GM21717 (cell line): Measurements from ENCODE around the gene MRGPRX2.

Experiments used
- ATAC-seq: cut with Tn5 transposase; IDR thresholded peaks from one replicate; pipeline ENCODE4 v1.9.1; 2021; ENCODE audit warnings: mild to moderate bottlenecking, moderate library complexity; ENCODE audit not compliant: unreplicated experiment

The MRGPRX2 gene

DNA sequence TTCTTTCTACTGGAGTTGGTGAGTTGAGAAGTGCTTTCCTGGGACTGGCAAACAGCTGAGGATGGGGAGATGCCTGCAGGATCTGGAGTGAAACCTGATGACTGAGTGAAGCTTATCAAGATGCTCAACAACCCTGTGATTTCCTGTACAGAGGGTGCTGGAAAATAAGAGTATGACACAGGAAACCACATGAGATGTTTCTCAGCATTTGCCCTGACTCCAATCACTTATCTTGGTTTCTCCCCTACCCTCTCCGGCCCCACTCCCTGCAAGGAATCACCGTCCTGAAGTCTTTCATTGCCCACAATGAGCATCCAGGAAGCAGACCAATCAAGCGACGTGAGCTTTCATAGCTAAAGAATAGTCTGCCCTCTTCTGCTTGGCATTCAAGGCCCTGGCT, at the start of gene MRGPRX2:
TSS of gene MRGPRX2 (minus strand) at position 89 of the 400 bp plus-strand sequence. CDS start 4,315 bp downstream, outside the sequence.
- no peak for ATAC-seq

DNA sequence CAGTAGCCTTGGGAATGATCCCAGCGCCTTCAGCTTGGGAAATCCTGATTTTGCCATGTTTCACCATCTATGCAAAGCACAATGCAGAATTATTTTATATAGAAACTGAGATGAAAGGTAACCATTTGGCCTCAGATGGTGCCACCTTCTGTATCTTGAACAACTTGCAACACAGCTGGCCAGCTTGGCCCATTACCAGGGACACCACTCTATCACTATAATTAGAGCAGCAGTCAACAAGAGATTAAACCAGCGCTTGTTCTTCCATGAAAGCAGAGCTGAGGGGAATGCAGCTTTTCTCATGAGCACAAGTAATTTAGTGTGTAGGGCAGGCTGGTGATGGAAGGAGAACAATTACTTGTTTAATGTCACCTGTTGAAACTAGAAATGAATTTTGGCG, 49.8 kb upstream of the MRGPRX2 start:
- ATAC-seq = no peak

DNA sequence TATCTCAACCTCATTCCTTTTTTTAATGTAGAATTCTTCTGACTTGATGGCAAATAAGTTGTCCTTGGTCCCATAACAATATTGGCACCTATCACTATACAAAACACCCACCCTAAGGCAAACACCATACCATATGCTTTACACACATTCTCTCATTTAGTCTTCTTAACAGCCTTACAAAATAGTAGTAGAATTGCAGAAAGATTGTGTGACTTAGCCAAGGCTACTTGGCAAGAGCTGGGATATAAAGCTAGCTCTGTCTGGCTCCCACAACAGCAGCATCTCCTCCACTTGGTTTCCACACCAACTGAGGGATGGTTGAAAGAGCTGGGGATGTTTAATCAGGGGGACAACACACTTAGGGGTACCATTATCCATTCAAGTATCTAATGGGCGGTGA, 46.6 kb upstream of the MRGPRX2 start:
- no peak for ATAC-seq

DNA sequence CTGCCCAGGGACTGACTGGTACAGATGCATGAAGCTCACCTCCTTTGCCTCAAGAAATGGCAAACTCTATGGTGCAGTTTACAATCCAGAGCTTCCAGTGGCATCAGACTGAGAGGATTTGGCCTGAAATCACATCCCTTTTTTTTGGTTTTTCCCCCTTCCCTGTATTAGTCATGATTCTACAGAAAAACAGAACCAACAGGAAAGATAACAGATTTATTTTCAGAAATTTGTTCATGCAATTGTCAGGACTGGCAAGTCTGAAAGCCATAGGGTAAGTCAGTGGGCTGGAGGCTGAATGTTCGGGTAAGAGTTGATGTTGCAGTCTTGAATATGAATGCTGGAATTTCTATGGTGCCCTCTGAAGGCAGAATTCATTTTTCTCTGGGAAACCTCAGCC, 44.5 kb upstream of the MRGPRX2 start:
- ATAC-seq = no peak

DNA sequence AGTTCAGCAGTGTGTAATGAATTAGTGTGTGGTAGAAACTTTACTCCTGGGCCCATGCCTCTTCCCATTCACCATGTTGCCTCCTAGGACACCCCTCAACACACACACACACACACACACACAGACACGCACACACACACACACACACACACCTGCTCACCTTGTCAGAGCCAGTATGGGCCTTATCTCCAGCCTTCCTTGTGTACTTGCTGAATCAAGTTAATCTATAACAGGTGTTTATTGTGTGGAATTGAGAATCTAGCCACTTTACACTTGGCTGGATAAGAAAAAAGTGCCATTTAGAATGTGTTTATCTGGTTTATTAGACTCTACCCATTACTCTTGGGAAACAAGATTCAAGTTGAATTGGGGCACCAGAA, 42.0 kb upstream of the MRGPRX2 start:
- ATAC-seq = no peak

DNA sequence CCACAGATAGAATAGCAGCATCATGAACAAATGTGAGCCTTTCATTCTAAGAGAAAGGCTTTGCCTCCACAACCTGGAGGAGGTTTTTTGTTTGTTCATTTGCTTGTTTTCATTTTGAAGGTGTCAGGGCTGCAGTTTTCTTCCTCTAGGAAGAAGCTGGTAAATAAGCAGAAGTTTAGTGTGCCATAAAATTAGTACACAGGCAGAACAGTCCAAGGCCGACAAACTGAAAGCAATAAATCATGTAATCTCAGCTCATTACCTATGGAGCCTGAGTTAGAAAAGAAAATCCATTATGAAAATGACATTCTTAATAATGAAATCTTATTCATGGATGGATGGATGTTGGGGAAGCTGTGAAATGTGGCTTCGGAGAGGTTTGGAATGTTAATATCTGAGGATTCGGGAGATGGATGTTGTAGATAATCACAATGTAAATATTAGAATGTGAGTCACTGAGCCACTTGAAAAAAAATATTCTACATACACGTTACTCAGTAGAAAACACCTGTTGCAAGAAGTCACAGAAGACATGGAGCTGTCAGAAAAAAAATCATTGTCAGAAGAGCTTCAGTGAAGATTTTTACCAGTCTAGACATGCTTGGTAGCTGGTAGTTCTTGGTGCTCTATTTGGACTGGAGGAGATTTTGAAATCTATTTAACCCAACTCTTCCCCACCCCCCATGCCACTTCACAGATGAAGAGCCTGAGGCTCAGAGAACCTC, 41.4 kb upstream of the MRGPRX2 start:
- no peak for ATAC-seq

DNA sequence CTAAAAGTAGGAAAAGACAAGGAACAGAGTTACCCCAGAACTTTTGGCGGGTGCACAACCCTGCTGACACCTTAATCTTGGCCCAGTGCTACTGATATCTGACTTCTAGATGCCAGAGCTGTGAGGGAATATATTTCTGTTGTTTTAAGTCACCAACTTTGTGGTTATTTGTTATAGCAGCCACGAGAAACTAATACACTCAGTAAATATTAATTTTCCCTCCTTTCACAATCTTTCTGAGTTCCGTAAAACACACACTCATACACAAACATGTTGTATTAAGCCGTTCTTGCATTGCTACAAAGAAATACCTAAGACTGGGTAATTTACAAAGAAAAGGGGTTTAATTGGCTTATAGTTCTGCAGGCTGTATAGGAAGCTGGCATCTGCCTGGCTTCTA, 40.4 kb upstream of the MRGPRX2 start:
- ATAC-seq = no peak

DNA sequence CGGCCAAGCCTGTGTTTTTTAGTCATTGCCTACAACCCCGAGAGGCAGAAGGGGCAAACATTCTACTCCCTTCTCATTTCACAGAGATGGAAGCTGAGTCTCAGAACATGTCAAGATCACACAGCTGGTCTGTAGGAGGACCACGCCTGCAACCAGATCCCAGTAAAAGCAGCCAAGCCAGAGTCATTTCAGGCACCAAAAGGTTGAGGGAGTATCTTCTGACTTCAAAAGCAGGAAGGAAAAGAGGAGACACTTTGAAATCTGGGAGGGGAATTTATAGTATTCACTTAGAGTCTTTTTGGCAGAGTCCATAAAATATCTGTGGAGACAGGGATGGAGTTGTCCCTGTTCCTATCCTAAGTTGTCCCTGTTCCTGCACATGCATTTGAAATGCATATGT, 38.6 kb upstream of the MRGPRX2 start:
- ATAC-seq = no peak

DNA sequence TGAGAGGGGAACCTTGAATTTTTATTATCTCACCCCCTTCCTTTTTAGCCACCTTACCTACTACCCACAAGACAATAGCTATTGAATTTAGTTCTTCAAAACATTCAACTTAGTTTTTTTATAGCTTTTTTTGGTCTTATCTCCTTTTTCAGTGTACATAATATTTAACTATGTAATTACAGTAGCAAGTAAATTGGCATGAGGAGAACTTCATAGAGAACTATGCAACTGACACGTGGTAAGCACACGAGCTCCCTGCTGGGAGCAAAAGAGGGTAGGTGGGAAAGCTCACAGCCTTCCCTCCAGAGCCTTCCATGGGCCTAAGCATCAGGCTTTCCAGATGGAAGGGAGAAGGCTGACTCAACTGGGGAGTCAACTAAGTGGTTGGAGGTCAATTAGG, 34.3 kb upstream of the MRGPRX2 start:
- ATAC-seq = no peak

DNA sequence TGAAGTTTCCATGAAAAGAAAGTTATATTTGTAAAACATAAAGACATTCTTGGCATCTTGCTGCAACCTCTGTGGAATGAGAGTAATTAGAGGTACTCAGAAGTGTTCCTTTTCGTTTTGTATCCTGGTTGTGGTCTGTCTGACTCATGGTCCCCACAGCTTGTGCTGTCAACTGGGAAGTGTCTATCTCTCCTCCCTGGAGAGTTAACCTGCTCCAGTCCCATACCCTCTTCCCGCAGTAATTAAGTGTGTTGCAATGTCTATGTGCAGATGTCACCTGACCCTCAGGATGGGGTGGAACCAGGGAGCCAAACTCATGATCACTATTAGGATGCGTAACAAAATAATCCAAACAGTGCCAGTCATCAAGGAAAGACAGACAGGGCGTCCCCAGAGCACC, 33.5 kb upstream of the MRGPRX2 start:
- ATAC-seq = no peak

DNA sequence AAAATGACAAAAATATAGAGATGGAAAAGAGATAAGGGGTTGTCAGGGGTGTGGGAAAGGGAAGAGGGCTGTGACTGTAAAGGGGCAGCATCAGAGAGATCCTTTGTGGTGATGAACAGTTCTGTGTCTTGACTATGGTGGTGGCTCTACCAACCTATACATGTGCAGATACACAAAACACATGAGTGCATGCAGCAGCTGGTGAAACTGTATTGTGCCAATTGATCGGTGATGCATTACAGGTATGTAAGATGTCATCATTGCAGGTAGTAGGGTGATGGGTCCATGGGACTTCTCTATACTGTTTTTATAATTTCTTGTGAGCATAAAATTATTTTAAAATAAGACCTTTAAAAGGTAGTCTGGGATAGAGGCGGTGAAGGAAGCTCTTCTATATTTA, 32.3 kb upstream of the MRGPRX2 start:
- ATAC-seq = no peak

DNA sequence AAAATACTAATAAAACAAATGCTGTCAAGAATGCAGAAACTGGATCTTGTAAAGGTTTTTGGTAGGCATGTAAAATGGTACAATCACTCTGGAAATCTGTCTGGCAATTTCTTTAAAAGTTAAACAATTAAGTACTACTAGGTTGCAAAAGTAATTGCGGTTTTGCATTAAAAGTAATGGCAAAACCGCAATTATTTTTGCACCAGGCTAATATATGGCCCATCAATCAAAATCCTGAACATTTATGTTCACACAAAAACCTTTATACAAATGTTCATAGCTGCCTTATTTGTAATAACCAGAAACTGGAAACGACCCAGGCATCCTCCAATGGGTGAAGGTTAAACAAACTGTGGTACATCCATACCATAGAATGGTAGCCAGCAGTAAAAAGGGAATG, 31.8 kb upstream of the MRGPRX2 start:
- ATAC-seq = no peak

DNA sequence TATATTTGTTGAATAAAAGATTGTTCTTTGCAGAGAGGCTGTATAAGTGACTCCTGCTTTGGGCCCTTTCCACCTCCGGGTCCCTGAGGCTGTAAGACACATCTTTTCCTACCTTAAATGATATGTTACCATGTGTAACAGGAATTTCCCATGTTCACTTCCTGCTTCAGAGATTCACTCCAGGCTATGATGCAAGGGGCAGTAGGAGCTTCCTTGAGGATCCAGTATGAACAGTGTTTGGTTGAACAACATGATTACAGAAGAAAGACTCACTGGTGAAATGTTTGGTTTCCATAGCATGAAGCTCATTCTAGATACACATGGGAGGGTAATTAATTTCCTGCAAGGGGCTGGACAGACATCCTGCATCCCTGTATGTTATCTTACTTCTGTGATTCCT, 30.8 kb upstream of the MRGPRX2 start:
- no peak for ATAC-seq

DNA sequence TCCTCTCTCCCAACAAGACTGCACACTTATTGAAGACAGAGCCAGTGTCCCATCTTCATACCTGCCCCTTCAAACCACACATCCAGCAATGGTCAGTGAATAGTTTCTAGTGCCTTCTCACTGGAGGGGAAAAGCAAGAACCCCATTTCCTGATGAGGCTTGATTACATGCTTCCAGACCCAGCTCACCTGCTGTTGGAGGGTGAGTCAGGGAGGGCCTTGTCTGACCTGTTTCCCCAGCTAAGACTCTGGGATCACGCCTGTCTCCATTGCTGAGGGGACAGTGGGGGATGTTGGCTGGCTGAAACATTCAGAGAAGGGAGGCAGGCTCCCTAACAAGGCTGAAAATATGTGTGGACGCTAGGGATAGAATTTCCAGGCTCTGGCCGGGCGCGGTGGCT, 28.9 kb upstream of the MRGPRX2 start:
- ATAC-seq = no peak

DNA sequence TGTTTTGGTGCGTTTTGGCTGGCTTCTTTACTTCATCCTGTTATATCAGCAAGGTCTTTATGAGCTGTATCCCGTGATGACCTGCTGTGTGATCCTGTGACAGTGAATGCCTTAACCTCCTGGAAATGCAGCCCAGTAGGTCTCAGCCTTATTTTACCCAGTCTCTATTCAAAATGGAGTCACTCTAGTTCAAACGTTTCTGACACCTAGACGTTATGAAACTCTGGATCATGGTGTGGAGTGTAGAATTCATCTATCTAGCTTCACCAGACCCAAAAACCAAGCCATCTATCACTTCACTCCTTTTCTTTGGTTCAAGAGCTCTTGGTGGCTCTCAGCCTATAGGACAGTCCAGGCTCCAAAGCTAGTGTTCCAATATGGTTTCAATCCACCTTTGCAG, 28.3 kb upstream of the MRGPRX2 start:
- no peak for ATAC-seq

DNA sequence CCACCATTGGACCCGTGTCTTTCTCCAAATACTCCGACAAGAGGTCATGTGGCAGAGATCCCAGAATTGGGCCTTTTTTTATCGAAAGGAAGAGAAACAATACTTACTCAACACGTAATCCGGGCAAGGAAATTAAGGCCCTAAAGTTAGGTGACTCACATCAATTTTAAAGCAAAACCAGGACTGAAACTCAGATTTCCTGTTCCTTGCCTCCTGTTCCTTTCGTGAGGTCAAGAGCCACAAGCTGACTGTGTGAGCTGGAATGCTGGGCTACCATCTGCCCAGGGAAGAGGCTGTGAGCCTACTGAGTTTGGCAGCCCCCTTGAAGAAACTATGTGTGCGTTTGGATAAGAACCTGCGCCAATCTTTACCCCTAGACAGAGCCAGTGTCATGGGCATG, 27.1 kb upstream of the MRGPRX2 start:
- no peak for ATAC-seq

DNA sequence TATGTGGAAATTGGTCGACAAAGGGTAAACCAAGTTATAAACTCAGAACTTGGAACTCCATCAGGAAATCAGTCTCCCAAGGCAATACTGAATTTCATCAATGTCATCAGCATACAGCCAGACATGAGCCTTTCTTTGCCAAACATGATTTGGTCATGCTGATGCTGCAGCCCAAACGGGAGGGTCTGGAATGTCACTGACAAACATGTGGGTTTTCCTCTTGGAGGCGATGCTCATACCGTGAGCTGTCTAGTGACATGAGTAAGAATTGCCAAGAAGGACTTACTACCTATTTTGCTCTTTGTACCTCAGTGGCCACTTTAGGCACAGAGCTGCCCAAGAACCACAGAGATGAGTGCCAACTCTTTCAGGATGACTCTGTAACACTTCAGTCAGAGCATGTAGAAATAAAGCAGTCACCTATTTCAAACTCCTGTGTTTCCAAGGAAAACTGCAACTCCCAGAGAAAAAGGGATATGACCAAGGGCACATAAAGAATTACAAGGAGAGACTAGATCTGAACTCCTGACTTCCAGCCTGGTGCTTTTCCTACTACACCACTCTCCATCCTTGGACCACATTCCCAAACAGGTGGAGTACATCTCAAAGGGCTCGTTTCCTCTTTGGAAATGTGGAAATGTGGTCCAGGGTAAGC, 24.3 kb upstream of the MRGPRX2 start:
- ATAC-seq = no peak

DNA sequence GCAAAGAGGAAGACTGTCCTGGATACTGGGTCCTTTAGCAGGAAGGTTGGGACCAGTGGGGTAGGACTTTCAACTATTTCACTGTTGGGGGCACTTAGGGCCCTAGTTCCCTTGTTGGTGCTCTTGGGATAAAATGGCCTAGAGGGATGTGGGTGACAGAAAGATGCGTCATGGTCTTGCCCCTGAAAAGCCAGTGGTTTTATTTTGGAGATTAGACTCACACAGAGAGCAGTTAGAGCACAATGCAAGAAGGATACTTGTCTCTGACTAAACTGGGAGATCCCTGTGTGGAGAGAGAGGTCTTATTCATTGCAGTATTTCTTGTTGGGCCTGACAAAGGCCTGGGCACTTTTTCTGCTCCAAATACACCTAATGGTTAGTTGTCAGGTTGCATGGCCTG, 22.6 kb upstream of the MRGPRX2 start:
- ATAC-seq = no peak

DNA sequence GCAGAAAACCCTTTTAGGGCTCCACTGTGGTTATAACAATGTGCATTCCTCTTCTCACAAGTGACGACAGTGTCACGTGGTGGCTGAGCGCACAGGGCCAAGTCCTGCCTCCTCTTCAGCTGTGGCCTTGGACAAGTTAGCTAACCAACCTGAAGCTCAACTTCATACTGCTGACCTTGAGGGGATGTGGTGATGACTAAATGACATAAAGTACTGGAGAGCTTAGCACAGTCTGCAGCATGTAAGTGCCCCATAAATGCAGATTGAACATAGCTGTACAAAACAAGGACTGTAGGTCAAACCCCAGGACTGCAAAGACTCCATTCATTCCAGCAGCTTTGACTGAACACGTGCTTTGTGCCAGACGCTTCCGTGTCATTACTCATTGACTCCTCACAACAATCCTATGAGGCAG, 20.1 kb upstream of the MRGPRX2 start:
- ATAC-seq = no peak

DNA sequence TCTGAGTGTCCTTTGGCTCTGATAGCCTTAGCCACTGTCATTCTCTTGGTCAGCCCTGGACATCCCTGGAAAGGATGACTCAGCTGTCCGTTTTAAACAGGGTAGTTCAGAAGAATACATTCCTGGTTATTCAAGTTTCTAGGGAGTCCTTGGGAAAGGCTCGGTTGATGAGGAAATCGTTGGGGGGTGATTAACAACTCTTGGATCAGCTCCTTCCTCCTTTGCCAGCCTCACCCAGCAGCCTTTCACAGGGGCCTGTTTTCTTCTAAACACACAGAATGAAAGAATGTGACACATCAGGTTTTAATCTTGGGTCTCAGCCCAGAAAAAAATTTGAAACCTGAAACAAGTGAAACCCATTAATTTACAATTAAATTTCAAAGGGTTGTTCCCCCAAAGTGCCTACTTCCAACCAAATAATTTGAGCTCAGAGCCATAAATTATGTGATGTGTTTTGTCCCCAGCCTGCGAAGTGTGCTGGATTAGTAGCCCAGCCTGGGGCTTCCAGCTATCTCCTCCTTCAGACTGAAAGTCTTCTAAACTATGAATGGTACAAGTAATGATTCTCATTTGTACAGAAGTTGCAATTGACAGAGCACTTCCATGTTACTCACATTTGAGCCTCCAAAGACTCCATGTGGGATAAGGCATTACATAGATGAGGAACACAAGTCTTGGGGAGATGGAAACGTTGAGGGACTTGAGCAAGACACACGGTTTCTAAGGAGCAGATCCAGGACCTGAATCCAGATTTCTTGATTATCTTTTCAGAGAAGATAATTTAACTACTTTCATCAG, 19.3 kb upstream of the MRGPRX2 start:
- ATAC-seq = no peak

DNA sequence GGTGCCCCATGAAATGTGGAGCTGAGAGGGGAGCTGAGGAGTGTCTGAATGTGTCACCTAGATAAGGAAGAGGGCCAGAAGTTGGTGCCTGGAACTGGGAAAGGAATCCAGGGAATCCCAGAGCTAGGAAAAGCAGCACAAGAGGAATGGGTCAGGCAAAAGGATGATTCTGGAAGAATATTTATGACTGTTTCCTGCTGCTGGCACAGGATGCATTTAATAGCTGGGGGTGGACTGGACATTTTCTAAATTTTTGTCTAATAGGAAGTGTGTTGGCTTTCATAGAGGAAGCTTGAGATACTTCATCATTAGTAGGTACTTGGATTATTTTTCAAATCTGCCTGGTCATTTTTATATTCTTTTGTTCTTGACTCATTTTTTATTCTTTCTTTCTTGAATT, 17.4 kb upstream of the MRGPRX2 start:
- no peak for ATAC-seq
